ENCODE results near the gene PLD3.
"Not testable (repeated sequence)": the region's sequence is repeated elsewhere in the genome, so short reads cannot be mapped to it uniquely, and the experiment has no call there.

The PLD3 gene

DNA sequence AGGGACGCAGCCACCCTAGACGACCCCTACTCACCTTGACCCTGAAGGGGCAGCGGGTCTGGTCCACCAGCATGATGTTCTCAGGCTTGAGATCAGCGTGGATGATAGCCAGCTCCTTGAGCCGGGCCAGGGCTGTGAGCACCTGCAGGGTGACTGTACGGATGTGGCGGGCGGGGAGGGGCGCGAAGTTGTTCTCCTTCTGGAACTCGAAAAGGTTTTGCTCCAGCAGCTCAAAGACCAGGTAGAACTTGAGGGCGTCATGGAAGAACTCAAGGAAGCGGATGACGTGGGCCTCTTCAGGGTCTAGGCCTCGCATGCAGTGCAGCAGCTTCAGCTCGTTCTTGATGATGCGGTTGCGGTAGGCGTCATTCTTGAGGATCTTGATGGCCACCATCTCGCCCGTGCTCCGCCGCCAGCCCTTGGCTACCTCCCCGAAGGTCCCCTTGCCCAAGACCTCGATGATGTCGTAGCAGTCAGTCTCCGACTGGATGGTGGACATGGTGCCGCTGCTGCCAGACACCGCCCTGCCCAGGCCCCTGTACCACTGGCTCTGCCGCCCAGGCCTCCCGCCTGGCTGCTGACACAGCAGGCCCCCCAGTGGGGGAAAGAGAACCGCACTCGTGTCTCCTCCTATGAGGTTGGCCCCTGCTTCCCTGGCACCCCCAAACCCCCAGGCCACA is 41.0 kb downstream of the PLD3 start:
- no peak for DNase-seq (ENCODE audit: low read depth in 2 of 2)

DNA sequence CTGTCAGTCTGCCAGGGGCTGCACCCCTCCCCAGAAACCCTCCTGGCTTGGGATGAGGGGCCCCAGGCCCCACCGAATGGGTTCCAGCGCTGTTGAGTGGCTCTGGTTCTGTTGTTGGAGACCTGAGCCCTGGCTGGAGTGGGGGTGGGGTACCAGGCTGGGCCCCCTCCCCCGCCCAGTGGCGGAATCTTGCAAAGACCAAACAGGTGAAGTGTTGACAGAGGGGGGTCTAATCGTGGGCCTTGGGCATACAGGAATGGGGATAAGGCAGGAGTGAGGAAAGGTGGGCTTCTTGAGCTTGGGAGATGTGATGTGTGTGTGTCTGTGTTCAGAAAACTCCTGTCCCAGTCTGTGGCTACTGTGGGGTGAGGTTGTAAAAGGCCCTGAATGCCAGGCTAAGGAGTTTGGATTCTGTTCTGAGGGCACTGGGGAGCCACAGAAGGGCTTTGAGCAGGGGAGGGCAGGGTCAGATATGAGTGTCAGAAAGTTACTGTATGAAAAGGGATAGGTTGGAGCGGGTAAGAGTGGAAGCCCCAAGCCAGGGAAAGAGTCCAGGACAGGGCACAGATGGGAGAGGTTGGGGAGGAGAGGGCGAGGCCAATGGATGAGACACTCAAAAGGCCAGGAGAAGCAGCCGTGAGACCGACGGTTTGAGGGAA is 41.7 kb downstream of the PLD3 start, which contains the start of gene HIPK4:
Gene HIPK4, minus strand, starts transcription at position 98 of the 659 bp plus-strand sequence. CDS start 279 bp downstream, outside the sequence.
- DNase-seq (ENCODE audit: low read depth in 2 of 2) = no peak

DNA sequence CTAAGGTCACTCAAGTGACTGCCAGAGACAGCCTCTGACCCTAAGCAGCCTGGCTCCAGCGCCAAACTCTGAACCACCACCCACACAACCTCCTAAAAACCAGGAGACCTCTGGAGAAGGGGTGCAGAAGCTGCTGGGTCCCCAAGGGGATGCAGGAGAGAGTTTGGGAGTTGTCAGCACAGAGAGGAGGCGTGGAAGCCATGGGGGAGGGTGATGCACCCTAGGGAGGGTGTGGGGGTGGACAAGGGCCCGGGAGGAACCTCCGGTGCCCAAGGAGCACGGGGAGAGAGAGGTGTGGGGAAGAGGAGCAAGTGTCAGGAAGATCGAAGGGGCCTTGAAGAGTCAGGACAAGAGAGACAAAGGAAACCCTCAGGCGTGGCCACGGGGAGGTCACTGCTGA is 43.6 kb downstream of the PLD3 start:
- DNase-seq (ENCODE audit: low read depth in 2 of 2) = no peak

DNA sequence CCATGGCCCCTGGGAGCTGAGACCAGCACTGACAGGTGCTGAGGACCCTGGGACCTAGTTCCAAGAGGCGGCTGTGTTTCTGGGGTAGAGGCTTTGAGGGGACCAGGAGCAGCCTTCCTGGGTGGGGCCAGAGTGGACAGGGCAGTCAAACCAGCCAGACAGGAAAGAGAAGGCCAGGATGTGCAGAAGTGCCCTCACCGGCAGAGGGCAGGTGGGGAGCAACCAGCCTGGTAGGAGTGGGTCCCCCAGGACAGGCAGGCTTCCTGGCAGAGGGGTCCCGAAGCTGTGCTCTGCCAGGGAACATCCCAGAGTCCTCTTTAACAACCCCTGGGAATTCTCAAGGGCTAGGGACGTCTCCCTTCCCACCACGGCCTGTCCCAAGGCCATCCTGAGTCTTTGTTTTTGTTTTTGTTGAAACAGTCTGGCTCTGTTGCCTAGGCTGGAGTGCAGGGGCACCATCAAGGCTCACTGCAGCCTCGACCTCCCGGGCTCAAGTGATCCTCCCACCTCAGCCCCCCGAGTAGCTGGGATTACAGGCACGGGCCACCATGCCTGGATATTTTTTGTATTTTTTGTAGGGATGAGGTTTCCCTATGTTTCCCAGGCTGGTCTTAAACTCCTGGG is 44.5 kb downstream of the PLD3 start:
- DNase-seq (ENCODE audit: low read depth in 2 of 2) = no peak

DNA sequence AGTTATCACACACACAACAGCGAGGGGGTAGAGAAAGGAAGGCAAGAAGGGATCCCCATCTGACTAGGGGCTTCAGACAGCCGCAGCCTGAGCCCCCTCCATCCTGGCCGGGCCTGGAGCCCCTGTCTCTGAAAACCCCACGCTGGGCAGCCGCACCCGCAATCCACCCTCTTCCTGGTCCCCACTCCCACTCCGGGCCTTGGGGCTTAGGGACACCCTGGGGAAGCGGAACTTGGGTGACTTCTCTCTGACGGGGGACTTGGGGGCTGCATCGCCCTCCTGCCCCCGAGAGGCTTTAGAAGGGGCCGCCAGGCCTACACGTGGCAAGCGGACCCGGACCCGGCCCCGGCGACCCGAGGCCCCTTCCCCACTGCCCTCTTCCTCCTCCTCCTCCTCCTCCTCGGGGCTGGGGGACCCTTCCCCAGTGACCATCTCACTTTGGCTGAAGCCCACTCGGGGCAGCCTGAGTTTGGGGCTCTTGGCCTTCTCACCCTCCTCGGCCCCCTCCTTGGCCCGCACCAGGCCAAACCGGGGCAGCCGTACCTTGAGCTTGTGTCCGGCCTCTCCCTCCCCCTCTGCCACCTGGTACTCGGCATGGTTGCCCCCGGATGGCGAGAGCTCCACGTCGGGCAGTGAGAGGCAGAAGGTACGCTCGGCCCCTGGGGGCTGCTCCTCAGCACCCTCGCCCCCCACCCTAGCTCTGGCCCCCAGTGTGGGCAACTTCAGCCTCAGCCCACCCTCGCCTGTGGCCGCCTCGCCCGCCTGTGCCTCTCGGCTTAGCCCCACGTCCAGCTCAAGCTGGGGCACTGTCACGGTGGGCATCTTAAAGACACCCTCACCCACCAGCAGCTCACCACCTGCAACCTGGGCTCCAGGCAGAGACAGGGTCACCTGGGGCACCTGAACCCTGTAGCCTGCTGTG is 45.7 kb downstream of the PLD3 start:
- no peak for DNase-seq (ENCODE audit: low read depth in 2 of 2)

DNA sequence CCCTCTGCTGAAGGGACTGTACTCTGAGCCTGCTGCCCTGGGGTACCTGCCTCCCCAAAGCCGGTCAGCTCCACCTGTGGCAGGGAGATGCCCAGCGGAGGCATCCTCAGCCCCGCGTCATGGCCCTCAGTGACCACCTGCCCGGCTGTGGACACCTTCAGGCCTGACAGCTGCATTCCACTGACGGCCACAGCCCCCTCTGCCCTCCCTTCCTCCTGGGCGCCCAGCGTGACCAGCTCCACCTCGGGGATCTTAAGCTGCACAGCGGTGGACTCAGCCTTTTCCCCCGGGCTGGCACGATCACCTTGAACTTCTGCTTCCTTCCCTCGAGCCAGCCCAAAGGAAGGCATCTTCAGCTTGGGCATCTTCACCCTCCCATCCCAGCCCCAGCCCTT is 46.3 kb downstream of the PLD3 start:
- no peak for DNase-seq (ENCODE audit: low read depth in 2 of 2)

DNA sequence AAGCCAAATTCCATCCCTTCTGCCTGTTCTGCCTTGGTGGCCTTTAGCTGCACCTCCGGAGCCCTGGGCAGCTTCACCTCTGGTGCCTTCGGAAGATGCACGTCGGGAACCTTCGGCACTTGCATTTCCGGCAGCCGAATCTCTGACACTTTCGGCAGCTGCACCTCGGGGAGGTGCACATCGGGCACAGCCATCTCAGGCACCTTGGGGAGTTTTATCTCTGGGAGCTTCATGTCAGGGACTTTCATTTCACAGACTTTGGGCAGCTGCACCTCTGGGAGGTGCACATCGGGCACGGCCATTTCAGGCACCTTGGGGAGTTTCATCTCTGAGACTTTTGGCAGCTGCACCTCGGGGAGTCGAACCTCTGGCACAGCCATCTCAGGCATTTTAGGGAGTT is 47.5 kb downstream of the PLD3 start:
- DNase-seq (ENCODE audit: low read depth in 2 of 2) = no peak

DNA sequence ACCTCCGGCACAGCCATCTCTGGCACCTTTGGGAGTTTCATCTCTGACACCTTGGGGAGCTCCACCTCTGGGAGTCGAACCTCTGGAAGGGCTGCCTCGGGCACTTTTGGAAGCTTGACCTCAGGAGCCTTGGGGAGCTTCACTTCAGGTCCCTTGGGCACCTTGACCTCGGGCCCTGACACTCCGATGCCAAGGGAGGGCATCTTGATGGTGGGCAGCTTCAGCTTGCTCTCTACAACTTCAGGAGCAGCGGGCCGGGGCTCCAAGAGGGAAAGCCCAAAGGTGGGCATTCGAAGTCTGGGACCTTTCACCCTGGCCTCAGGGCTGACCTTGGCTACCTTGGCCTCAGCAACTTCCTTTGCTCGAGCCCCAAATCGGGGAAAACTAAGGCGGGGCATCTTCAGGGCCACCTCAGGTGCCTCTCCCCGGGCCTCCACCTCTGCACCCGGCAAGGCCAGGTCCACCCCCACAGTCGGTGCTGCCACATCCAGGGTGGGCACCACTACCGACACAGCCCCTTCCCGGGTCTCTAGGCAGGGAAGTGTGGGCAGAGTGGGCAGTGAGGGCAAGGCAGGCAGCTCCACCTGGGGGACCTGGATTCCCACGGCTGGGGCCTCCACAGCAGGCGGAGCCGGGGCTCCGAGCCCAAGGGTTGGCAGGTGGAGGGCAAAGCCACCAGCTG is 48.5 kb downstream of the PLD3 start:
- no peak for DNase-seq (ENCODE audit: low read depth in 2 of 2)

DNA sequence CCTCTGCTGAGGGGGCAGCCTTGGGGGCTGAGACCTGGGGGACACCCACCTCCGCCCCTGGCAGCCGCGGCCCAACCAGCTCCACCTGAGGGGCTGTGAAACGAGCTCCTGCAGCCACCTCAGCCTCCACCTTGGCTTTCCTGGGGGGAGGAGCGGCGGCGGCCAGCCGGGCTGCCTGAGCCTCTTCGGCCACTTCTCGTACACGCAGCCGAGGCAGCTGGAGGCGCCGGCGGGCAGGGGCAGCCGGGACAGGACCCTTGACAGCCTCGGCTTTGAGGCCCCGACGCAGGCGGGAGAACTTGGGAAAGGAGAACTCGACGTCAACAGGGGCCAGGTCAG is 49.0 kb downstream of the PLD3 start:
- no peak for DNase-seq (ENCODE audit: low read depth in 2 of 2)

DNA sequence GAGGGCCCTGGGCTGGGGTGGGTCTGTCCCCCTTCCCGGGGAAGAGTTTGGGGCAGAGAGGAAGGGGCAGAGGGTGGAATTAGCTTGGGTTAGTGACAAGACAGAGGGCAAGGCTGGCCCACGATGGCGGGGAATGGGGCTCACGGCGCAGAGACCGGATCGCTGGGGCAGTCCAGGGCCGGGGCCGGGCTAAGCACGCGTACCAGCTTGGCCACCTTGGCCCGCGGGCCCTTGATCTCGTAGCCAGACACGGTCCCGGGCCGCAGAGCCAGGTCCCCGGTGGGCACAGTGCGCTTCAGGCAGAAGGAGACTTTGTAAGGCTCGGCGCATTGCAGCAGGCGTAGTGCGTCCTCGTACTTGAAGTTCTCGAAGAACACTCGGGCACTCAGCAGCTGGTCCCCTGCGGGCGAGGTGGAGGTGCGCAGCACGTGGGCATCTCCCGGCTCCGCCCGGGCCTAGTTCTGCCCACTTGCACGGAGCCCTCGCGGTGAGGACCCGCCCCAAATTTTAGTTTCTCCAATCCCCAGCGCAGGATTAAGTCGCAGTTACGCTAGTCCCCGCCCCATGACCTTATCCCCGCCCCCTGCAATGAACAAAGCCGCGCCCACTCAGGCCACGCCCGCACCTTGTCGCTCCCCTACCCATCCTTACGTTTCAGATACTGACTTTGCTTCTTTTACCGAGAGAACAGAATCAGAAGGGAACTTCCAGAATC is 50.1 kb downstream of the PLD3 start:
- peak; percentile 57 to 71 for DNase-seq (ENCODE audit: low read depth in 2 of 2)

DNA sequence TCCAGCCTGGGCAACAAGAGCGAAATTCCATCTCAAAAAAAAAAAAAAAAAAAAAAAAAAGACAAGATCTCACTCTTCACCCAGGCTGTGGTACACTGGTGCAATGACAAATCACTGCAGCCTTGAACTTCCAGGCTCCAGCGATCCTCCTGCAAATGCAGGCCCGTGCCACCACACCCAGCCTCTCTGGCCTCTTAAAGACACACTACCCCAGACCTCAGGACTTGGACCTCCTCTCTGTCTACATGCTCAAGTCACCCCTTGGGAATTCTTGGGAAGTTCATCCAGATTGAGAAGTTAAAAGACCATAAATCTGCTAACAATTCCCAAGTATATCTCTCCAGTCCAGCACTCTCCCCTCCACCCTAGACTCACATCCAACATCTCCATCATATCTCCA is 52.1 kb downstream of the PLD3 start:
- no peak for DNase-seq (ENCODE audit: low read depth in 2 of 2)

DNA sequence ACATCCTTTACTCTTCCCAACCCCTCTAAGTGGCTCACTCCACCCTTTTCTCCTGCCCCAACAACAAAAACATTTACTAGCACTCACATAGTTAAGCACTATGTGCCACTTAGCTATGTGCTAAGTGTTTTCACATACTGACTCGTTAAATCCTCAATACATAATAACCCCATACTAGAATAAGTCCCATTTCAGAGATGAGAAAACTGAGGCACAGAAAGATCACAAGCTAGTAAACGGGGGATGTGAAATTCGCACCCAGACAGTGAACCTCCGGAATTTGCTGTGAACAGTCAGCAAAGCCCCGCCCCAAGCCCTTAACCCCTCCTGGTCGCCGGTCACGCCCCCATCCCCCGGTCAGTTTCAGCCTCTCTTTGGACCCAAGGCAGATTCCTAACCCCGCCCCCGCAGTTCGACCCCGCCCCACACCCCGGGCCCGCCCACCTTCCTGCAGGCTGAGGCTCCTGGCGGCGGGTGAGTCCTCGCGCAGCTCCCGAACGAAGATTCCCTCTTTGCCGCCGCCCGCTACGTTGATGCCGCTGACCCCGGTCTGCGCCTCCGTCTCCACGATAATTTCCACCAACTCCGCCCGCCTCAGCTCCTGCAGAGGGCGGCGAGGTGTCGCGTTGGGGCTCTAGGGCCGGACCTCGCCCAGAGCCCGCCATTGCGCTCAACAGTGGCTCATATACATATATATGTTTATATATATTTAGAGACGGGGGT is 54.9 kb downstream of the PLD3 start:
- DNase-seq (ENCODE audit: low read depth in 2 of 2) = peak; percentile 77 to 81

DNA sequence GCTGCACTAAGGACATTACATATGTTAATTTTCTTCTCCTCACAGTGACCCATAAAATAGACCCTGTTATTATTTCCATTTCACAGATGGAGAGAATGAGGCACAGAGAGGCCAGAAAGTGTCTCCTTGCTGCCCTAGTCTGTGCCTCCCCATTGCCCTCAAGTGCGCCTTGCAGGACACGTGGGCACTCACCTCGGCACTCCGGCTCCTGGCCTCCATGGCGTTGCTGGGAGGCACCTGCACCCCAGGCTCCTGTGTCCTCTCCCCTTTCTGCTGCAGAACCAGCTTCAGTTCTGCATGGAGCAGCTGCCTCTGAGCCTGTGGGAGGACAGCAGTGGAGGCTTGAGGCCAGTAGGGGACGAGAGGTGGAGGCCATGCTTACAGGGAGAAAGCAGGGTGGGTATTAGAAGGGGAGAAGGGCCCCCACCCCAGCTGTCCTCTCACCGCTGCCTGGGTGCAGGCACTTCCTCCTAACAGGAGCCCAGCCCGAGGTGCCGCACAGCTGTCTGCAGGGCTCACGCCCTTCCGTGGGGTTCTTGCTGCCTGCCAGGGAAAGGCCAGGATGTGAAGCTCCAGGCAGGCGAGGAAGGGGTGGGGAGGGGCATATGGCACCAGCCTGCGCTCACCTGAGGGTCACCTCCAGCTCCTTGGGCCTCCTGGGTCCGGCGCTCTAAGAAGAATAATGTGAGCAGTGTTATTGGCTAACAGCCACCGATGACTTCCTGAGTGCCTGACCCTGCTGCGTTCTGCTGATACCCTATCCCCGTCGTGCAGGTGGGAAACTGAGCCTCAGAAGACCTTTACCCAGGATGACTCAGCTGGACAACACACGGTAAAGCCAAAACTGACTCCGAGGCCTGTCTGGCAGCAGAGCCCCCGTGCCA is 59.5 kb downstream of the PLD3 start:
- DNase-seq (ENCODE audit: low read depth in 2 of 2) = no peak

DNA sequence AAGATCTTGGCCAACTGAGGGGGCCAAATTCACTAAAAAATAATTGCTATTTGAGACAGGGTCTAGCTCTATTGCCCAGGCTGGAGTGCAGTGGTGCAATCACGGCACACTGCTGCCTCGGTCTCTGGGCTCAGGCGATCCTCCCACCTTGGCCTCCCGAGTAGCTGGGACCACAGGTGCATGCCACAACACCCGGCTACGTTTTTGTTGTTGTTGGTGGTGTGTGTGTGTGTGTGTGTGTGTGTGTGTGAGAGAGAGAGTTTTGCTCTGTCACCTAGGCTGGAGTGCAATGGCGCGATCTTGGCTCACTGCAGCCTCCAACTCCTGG is 60.1 kb downstream of the PLD3 start:
- DNase-seq (ENCODE audit: low read depth in 2 of 2) = not testable (repeated sequence)

DNA sequence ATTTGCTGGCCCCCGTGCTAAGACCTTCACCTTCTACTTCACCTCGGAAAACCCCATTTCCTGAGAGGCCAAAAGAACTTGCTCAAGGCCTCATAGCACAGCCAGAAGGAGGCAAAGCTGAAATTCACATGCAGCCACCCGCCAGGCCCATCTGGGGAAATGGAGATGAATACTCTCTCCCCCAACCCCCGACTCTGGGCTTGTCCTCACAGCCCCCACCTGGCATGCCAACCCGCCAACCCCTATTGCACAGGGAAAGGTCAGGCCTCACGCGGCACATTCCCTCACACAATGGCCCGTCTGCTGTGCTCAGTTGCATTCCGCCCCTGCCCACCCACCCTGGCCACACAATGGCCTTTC is 61.5 kb downstream of the PLD3 start:
- no peak for DNase-seq (ENCODE audit: low read depth in 2 of 2)

DNA sequence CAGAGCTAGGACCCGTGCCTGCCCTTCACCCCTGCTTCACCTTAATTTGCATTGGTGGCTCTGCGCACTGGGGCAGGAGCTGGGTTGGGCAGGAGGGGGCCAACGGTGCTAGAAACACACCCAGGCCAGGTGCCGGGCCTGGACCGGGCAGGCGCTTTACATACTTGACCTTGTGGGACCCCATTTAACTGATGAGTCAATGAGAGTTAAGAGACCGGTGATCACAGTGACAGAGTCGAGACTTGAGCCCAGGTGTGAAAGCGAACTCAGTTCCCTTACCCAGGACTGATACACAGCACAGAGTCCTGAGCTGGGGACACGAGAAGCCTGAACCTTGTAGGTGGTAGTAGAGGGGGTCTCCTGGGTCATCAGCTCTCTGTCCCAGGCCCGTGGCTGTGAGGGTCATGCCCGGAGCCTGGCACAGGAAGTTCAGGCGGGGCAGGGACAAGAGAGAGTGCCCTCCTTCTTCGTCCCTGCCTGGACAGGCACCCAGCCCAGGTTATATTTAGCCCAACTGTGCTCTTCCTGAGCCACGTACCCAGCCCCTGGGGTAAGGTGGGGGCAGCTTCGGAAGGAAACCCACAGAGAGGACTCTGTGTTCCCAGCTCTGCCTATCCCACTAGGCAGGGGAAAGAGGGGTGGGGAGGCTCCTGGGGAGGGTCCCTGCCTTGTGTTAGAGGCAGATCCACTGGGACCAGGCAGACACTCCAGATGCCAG is 62.8 kb downstream of the PLD3 start:
- no peak for DNase-seq (ENCODE audit: low read depth in 2 of 2)

DNA sequence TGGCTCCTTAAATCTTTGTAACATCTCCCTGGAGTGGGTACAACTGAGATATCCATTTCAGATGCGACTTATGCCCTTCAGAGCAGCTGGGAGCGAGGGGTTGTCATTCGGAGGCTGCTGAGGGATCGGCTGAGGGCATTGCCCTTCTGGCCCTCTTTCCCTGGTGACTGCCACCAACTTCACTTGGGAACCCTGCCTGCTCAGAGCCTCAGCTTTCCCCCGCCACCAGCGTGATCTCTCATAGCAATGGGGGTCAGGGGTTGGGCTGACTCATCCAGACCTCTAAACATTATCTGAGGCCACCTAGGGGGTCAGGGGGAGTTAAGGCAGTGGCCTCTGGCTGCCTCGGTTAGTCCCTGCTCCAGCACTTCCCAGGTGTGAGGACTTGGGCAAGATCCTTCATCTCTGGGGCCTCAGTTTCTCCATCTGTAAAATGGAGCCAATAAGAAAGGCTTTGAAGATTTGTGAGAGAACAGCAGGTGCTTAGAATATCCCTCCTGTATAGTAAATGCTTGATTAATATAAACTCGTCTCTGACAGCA is 63.5 kb downstream of the PLD3 start:
- no peak for DNase-seq (ENCODE audit: low read depth in 2 of 2)

DNA sequence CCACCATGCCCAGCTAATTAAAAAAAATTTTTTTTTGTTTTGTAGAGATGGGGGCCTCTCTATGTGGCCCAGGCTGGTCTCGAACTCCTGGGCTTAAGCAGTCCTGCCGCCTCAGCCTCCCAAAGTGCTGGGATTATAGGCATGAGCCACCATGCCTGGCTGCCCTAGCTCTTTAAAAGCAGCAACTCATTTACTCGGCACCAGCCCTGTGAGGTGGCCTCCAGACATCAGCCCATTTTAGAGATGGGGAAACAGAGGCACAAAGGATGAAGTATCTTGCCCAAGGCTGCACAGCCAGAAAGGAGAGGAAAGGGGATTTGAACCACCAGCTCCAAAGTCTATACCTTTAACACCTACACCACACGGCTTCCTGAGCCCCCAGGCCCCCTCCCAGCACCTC is 64.4 kb downstream of the PLD3 start:
- no peak for DNase-seq (ENCODE audit: low read depth in 2 of 2)

Measured in stimulated activated CD4-positive, alpha-beta T cell treated with anti-CD3 and anti-CD28 coated beads, Interleukin-4, amount 100 ng/mL, for 48 hours (primary cell).